Measurements from ENCODE around the gene PDZD8.

DNA sequence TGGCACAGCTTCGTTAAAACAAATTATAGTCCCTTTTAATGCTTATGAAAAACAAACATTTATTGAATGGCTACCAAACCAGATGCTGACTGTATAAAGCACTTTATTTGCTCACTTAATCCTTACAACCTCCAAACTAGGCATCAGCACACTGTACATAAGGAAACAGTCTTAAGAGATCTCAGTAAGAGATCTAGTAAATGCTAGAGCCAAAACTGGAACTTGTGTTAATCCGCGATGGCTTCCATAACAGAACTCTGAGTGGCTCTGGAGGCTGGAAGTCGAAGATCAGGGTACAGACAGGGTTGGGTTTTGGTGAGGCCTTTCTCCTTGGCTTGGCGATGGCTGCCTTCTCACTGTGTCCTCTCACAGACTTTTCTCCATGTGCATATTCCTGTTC is 27.0 kb downstream of the PDZD8 start:
- TF ChIP-seq, protein P1, sequence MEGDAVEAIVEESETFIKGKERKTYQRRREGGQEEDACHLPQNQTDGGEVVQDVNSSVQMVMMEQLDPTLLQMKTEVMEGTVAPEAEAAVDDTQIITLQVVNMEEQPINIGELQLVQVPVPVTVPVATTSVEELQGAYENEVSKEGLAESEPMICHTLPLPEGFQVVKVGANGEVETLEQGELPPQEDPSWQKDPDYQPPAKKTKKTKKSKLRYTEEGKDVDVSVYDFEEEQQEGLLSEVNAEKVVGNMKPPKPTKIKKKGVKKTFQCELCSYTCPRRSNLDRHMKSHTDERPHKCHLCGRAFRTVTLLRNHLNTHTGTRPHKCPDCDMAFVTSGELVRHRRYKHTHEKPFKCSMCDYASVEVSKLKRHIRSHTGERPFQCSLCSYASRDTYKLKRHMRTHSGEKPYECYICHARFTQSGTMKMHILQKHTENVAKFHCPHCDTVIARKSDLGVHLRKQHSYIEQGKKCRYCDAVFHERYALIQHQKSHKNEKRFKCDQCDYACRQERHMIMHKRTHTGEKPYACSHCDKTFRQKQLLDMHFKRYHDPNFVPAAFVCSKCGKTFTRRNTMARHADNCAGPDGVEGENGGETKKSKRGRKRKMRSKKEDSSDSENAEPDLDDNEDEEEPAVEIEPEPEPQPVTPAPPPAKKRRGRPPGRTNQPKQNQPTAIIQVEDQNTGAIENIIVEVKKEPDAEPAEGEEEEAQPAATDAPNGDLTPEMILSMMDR (conservative IDR thresholded peaks at IDR 0.05; ENCODE audit: low read length): no peak
- no peak for TF ChIP-seq EZH2phosphoT487 (IDR thresholded peaks at IDR 0.05; ENCODE audit: borderline replicate concordance, low read depth, low read length)

Data from OCI-LY7 (cell line).